Calu3 (cell line): ENCODE results near the gene PRKN. TPM values are rescaled to one million over a fixed set of nuclear protein-coding genes. Genes with fewer than 3 reads are reported as not detected.

ENCODE experiments used
- BruUV-seq: library from RNA; stranded (reverse); fragments of 400-500 nt; replicated peaks from 2 replicates; lab custom pipeline; 2021; lab: Mats Ljungman, UMichigan
- CTCF ChIA-PET: fragments of 300-600 bp; sonication (Branson Sonifier 250); formaldehyde crosslinking; loops from one replicate; lab custom pipeline; 2022; ENCODE audit warnings: antibody characterized with exemption; lab: Charles Lee
- DNase-seq: peaks from one replicate; pipeline ENCODE4 v3.0.0; 2022
- H3K27ac Mint-ChIP-seq: one replicate; pipeline ENCODE4 v1.8.0; 2022; ENCODE audit warnings: mixed read lengths; ENCODE audit not compliant: unreplicated experiment
- H3K27me3 Mint-ChIP-seq: one replicate; pipeline ENCODE4 v1.8.0; 2022; ENCODE audit warnings: mixed read lengths; ENCODE audit not compliant: unreplicated experiment
- H3K36me3 Mint-ChIP-seq: one replicate; pipeline ENCODE4 v1.8.0; 2022; ENCODE audit warnings: mild to moderate bottlenecking, moderate library complexity, mixed read lengths; ENCODE audit not compliant: insufficient read depth, unreplicated experiment
- H3K4me1 Mint-ChIP-seq: one replicate; pipeline ENCODE4 v1.8.0; 2022; ENCODE audit warnings: mild to moderate bottlenecking, low read depth, mixed read lengths; ENCODE audit not compliant: unreplicated experiment
- H3K4me3 Mint-ChIP-seq: one replicate; pipeline ENCODE4 v1.8.0; 2022; ENCODE audit warnings: mild to moderate bottlenecking, low read depth, moderate library complexity, mixed read lengths; ENCODE audit not compliant: unreplicated experiment
- H3K9me3 Mint-ChIP-seq: one replicate; pipeline ENCODE4 v1.8.0; 2022; ENCODE audit warnings: low read depth, mixed read lengths; ENCODE audit not compliant: unreplicated experiment
- intact Hi-C: fragments of 100-400 bp; cut with micrococcal nuclease; formaldehyde crosslinking; loops from one replicate; pipeline ENCODE4 v1.10.0; 2022; ENCODE audit not compliant: unreplicated experiment
- total RNA-seq: library from RNA; stranded (reverse); gene quantifications from 2 replicates; pipeline ENCODE4 v1.2.3, GENCODE V29; 2022
- TF ChIP-seq, protein P1 (sequence below): fragments of 200-600 bp; IDR thresholded peaks from one replicate; pipeline ENCODE4 v1.8.0; 2022; ENCODE audit warnings: antibody characterized with exemption; ENCODE audit not compliant: unreplicated experiment

PRKN gene
- total RNA-seq, 1 experiment from 2014 or later, result 3.8 TPM

DNA sequence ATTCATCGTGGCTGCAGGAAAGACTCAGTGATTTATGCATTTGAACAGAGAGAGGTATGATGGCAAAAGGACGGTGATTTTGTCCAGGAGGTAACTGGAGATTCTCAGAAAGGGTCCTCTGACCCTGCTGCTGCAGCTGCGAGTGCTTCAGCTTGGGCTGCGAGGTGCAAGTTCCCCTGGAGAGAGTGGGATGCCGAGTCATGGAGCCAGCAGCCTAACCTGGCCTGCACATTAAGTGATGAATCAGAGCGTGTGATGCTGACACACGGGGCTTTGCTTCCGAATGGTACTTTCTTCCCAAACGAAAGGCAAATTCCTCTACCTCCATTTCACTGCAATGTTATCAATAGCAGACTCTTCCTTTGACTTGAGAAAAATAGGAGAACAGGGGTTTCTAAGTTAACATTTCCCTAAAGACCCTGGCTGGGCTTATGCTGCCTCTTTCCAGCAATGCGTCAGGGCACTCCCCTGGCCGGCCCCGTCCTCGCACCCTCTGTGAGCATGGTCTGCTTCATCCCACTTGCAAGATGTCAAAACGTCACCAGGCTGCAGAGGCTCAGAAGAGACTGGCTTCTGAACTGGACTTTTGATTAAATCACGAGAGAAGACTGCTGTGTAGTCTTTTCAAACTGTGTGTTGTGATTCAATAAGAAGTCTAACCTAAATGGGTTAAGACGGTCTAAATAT, 825.7 kb downstream of the PRKN start:
- H3K4me1 Mint-ChIP-seq, result no peaks in the 10 kb centered on the region
- TF ChIP-seq, protein P1, sequence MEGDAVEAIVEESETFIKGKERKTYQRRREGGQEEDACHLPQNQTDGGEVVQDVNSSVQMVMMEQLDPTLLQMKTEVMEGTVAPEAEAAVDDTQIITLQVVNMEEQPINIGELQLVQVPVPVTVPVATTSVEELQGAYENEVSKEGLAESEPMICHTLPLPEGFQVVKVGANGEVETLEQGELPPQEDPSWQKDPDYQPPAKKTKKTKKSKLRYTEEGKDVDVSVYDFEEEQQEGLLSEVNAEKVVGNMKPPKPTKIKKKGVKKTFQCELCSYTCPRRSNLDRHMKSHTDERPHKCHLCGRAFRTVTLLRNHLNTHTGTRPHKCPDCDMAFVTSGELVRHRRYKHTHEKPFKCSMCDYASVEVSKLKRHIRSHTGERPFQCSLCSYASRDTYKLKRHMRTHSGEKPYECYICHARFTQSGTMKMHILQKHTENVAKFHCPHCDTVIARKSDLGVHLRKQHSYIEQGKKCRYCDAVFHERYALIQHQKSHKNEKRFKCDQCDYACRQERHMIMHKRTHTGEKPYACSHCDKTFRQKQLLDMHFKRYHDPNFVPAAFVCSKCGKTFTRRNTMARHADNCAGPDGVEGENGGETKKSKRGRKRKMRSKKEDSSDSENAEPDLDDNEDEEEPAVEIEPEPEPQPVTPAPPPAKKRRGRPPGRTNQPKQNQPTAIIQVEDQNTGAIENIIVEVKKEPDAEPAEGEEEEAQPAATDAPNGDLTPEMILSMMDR, result no peak
- H3K9me3 Mint-ChIP-seq, result no peaks in the 10 kb centered on the region
- no peak overlapping the region for H3K4me3 Mint-ChIP-seq
- intact Hi-C loops, result no loop called here
- no peaks in the 10 kb centered on the region for H3K36me3 Mint-ChIP-seq
- no TSS peak for BruUV-seq
- H3K27me3 Mint-ChIP-seq, result no peaks in the 10 kb centered on the region
- CTCF ChIA-PET, result no interaction called here
- no peak overlapping the region for H3K27ac Mint-ChIP-seq
- no peak for DNase-seq

DNA sequence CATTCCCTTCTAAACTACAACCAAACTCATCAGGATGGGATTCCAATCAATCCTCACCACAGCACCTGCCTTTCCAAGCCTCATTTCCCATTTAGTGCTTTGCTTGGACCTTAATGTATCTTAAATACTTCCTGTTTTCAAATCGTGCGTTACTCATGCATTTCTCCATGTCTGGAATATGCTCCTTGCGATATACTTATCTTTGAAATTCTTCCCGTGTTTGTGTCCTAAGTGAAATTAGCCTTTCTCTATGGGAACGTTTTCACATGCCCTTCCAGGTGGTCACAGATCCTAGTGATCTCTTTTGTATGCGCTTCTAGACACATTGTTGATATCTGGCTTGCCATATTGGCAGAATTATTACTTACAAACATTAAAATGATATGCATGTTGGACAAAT, 833.1 kb downstream of the PRKN start:
- no peaks in the 10 kb centered on the region for H3K9me3 Mint-ChIP-seq

DNA sequence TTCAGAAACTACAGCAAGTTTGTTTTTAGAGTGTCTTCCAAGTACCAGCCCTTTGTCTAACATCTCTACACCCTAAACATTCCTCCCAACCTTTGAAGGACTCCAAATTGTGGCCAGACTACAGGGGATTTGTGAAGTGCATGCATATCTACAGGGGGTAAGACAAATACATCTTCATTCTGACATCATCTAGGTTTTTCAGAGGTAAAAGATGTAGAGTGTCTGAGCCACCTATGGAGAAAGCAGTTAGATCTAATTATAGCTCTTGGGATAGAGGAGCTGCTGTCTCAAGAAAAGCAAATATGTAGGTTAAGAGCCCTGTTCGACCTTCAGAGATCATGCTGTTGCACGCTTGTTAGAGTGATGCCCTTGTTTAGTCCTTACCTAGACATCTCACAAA, 836.0 kb downstream of the PRKN start:
- no peak overlapping the region for H3K4me3 Mint-ChIP-seq
- H3K27me3 Mint-ChIP-seq, result no peaks in the 10 kb centered on the region
- no peak for DNase-seq
- CTCF ChIA-PET, result no interaction called here
- intact Hi-C loops, result no loop called here
- H3K9me3 Mint-ChIP-seq, result no peaks in the 10 kb centered on the region
- H3K36me3 Mint-ChIP-seq, result no peaks in the 10 kb centered on the region
- TF ChIP-seq, protein P1, result no peak
- no peak overlapping the region for H3K27ac Mint-ChIP-seq
- no peaks in the 10 kb centered on the region for H3K4me1 Mint-ChIP-seq
- no TSS peak for BruUV-seq

More for the DNA sequence above, 833.1 kb downstream of the PRKN start:
- Mint-ChIP-seq H3K36me3 (no peaks in the 10 kb centered on the region), H3K4me3 (no peak overlapping the region), H3K4me1 (no peaks in the 10 kb centered on the region), H3K27ac (no peak overlapping the region), H3K27me3 (no peaks in the 10 kb centered on the region)
- CTCF ChIA-PET, result no interaction called here
- intact Hi-C loops, result no loop called here
- TF ChIP-seq, protein P1, result no peak
- no peak for DNase-seq
- no TSS peak for BruUV-seq

DNA sequence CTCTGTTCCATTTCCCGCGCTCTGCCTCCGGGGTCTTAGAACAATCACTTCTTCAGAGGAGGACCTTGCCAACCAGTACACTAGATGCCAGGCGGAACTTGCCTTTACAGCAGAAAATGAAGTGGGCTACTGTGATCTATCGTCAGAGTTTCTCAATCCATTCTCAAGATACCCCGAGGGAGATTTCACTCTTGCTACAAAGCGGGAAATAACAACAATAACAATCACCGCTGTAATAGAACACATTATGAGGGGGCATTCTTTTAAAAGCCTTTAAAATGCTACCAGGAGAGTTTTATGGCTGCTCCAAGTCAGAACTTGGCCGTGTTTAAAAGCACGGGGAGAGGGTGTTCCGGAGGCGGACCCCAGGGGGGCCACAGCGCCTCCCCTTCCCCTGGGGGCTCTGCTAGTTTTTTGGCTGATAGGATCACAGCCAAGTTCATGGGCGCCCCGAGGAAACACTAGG, 836.7 kb downstream of the PRKN start:
- BruUV-seq, result no TSS peak
- Mint-ChIP-seq H3K4me1 (no peaks in the 10 kb centered on the region), H3K9me3 (no peaks in the 10 kb centered on the region), H3K36me3 (no peaks in the 10 kb centered on the region), H3K27me3 (no peaks in the 10 kb centered on the region), H3K27ac (no peak overlapping the region), H3K4me3 (no peak overlapping the region)
- CTCF ChIA-PET, result no interaction called here
- intact Hi-C loops, result no loop called here
- TF ChIP-seq, protein P1, result no peak
- no peak for DNase-seq
